ENCODE measurements around the gene SPATA9. TPM values are rescaled to one million over a fixed set of nuclear protein-coding genes. Genes with fewer than 3 reads are reported as not detected.

The SPATA9 gene
- total and polyA plus RNA-seq, 2 donors (not counting 1 experiment from before 2014, with no cell fraction given) = not detected

DNA sequence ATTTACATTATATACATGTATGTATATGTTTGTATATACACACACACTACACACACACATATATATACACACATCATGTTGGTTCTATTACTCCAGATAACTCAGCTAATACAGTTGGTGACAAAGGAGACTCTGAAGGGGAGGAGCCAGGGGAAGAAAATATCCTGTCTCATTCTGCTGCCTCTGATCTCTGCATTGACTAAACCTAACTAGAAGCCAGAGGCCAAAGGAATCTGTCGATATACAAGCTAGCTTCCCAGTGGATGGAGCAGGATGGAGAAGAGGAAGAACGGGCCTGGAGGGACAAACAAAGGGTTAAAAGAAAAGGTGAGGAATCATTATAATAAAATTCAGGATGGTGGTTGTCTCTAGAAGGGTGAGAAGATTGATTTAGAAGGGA is 34.6 kb upstream of the SPATA9 start:
- Histone ChIP-seq H3K9me3 (ENCODE audit: control extremely low read depth in 1 of 3, control insufficient read depth in 2 of 3, insufficient read depth in 1 of 3, low read length in 2 of 3) (no peaks in the 10 kb centered on the region), H3K27ac (ENCODE audit: low read length in 2 of 2) (no peak overlapping the region), H3K79me2 (ENCODE audit: control insufficient read depth, insufficient read depth, low read length) (no peaks in the 10 kb centered on the region), H3K36me3 (replicated peaks in 1 of 2; ENCODE audit: control extremely low read depth in 1 of 2, control insufficient read depth in 1 of 2, extremely low read depth in 1 of 2, insufficient read depth in 2 of 2, low read length in 1 of 2) (no peaks in the 10 kb centered on the region), H3K27me3 (replicated peaks in 1 of 4; ENCODE audit: control extremely low read depth in 1 of 4, control insufficient read depth in 3 of 4, insufficient read depth in 4 of 4, low read length in 3 of 4) (no peaks in the 10 kb centered on the region), H2AFZ (ENCODE audit: insufficient read depth, low read depth, low read length, poor library complexity, severe bottlenecking) (no peak overlapping the region), H4K20me1 (ENCODE audit: control insufficient read depth, insufficient read depth, low read length, poor library complexity, severe bottlenecking) (no peaks in the 10 kb centered on the region), H3K4me3 (ENCODE audit: control extremely low read depth in 1 of 5, extremely low read depth in 1 of 5, insufficient read depth in 1 of 5, low read depth in 2 of 5, low read length in 4 of 5) (no peak overlapping the region), H3K9ac (ENCODE audit: low read length) (no peak overlapping the region), H3K4me2 (replicated peaks; ENCODE audit: low read depth, low read length, poor library complexity, severe bottlenecking) (no peak overlapping the region), H3K4me1 (ENCODE audit: control insufficient read depth in 2 of 2, insufficient read depth in 2 of 2, low read length in 2 of 2) (peaks cover 5 to 13% of the 10 kb centered on the region in 2 donors)
- no peak for TF ChIP-seq EZH2 (IDR thresholded peaks at IDR 0.05; ENCODE audit: borderline replicate concordance, insufficient read depth, low read depth, low read length, poor library complexity, severe bottlenecking)
- TF ChIP-seq, protein P1, sequence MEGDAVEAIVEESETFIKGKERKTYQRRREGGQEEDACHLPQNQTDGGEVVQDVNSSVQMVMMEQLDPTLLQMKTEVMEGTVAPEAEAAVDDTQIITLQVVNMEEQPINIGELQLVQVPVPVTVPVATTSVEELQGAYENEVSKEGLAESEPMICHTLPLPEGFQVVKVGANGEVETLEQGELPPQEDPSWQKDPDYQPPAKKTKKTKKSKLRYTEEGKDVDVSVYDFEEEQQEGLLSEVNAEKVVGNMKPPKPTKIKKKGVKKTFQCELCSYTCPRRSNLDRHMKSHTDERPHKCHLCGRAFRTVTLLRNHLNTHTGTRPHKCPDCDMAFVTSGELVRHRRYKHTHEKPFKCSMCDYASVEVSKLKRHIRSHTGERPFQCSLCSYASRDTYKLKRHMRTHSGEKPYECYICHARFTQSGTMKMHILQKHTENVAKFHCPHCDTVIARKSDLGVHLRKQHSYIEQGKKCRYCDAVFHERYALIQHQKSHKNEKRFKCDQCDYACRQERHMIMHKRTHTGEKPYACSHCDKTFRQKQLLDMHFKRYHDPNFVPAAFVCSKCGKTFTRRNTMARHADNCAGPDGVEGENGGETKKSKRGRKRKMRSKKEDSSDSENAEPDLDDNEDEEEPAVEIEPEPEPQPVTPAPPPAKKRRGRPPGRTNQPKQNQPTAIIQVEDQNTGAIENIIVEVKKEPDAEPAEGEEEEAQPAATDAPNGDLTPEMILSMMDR (IDR thresholded peaks at IDR 0.05) = no peak
- no peaks in the 10 kb centered on the region for H3K27me3 Mint-ChIP-seq
- H3K4me1 Mint-ChIP-seq = no peaks in the 10 kb centered on the region
- no peak overlapping the region for H3K4me3 Mint-ChIP-seq
- no peak for DNase-seq
- CTCF ChIA-PET = interaction anchor here (1.1 to 1.4 kb wide), 2 partner anchors 16 to 64 kb away, joined by 3 to 4 read pairs; no protein-coding TSS in a partner anchor
- POLR2A ChIA-PET = interaction anchor here (1.0 kb wide), 1 partner anchor 70 kb away, joined by 3 read pairs; no protein-coding TSS in a partner anchor
- intact Hi-C loops (cut with micrococcal nuclease) = no loop called here
- no peak overlapping the region for H3K27ac Mint-ChIP-seq
- ATAC-seq (ENCODE audit: low read depth) = no peak
- H3K9me3 Mint-ChIP-seq (ENCODE audit: insufficient read depth) = no peaks in the 10 kb centered on the region
- WGBS (ENCODE audit: insufficient coverage) = 80% methylated on average over 2 of the region's 2 CpGs

DNA sequence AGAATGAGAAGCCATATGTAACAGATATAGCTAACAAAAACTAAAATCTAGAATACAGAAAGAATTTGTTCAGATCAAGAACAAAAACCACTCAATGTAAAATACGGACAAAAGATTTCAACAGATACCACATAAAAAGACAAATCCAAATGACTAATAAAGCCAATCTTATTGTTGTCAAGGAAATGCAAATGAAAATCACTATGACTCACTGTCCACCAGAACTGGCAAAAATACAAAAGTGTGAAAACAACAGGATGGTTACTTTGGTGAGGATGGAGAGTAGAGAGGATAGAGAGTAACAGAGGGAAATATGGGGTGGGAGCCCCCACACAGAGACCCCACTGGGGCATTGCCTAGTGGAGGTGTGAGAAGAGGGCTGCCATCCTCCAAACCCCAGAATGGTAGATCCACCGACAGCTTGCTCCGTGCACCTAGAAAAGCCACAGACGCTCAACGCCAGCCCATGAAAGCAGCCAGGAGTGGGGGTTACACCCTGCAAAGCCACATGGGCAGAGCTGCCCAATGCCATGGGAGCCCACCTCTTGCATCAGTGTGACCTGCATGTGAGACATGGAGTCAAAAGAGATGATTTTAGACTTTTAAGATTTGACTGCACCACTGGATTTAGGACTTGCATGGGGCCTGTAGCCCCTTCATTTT is 33.1 kb upstream of the SPATA9 start:
- Mint-ChIP-seq H3K9me3 (ENCODE audit: insufficient read depth) (no peaks in the 10 kb centered on the region), H3K27me3 (no peaks in the 10 kb centered on the region), H3K27ac (no peak overlapping the region), H3K4me3 (no peak overlapping the region), H3K4me1 (no peaks in the 10 kb centered on the region)
- TF ChIP-seq, protein P1 (IDR thresholded peaks at IDR 0.05) = no peak
- TF ChIP-seq EZH2 (IDR thresholded peaks at IDR 0.05; ENCODE audit: borderline replicate concordance, insufficient read depth, low read depth, low read length, poor library complexity, severe bottlenecking) = no peak
- Histone ChIP-seq H4K20me1 (ENCODE audit: control insufficient read depth, insufficient read depth, low read length, poor library complexity, severe bottlenecking) (no peaks in the 10 kb centered on the region), H3K4me3 (ENCODE audit: control extremely low read depth in 1 of 5, extremely low read depth in 1 of 5, insufficient read depth in 1 of 5, low read depth in 2 of 5, low read length in 4 of 5) (no peak overlapping the region), H3K4me2 (replicated peaks; ENCODE audit: low read depth, low read length, poor library complexity, severe bottlenecking) (no peak overlapping the region), H3K79me2 (ENCODE audit: control insufficient read depth, insufficient read depth, low read length) (no peaks in the 10 kb centered on the region), H3K27me3 (replicated peaks in 1 of 4; ENCODE audit: control extremely low read depth in 1 of 4, control insufficient read depth in 3 of 4, insufficient read depth in 4 of 4, low read length in 3 of 4) (no peaks in the 10 kb centered on the region), H2AFZ (ENCODE audit: insufficient read depth, low read depth, low read length, poor library complexity, severe bottlenecking) (no peak overlapping the region), H3K9ac (ENCODE audit: low read length) (no peak overlapping the region), H3K27ac (ENCODE audit: low read length in 2 of 2) (no peak overlapping the region), H3K4me1 (ENCODE audit: control insufficient read depth in 2 of 2, insufficient read depth in 2 of 2, low read length in 2 of 2) (peaks cover 5 to 13% of the 10 kb centered on the region in 2 donors), H3K36me3 (replicated peaks in 1 of 2; ENCODE audit: control extremely low read depth in 1 of 2, control insufficient read depth in 1 of 2, extremely low read depth in 1 of 2, insufficient read depth in 2 of 2, low read length in 1 of 2) (no peaks in the 10 kb centered on the region), H3K9me3 (ENCODE audit: control extremely low read depth in 1 of 3, control insufficient read depth in 2 of 3, insufficient read depth in 1 of 3, low read length in 2 of 3) (no peaks in the 10 kb centered on the region)
- ChIA-PET CTCF (no interaction called here), POLR2A (no interaction called here)
- 92% methylated on average over 4 of the region's 5 CpGs for WGBS (ENCODE audit: insufficient coverage)
- ATAC-seq (ENCODE audit: low read depth) (no peak), DNase-seq (no peak)
- intact Hi-C loops (cut with micrococcal nuclease) = no loop called here

Data from B cell (primary cell).